Mesenchymal stem cell (in vitro differentiated cells and primary cell): ENCODE data around the gene KIAA0825.

Source experiments
- DNase-seq: peaks from one replicate; pipeline ENCODE4 v3.0.0-alpha.2; 2013
- H2AFZ ChIP-seq: one replicate; pipeline ENCODE4 v1.6.1; 2013; ENCODE audit warnings: low read depth, mild to moderate bottlenecking, control low read depth, inconsistent platforms, low read length, moderate library complexity
- H2AK5ac ChIP-seq: 2 replicates; pipeline ENCODE4 v1.6.1; 2013; ENCODE audit warnings: low read length, moderate library complexity, mild to moderate bottlenecking, inconsistent platforms; ENCODE audit not compliant: severe bottlenecking
- H2BK120ac ChIP-seq: one replicate; pipeline ENCODE4 v1.6.1; 2013; ENCODE audit warnings: low read depth, mild to moderate bottlenecking, inconsistent platforms, low read length, moderate library complexity
- H2BK12ac ChIP-seq, 2 experiments: one replicate each; pipeline ENCODE4 v1.6.1; 2013; ENCODE audit warnings: inconsistent platforms in 2 of 2, low read length in 2 of 2, mild to moderate bottlenecking in 2 of 2, moderate library complexity in 2 of 2, control low read depth in 1 of 2
- H2BK15ac ChIP-seq: one replicate; pipeline ENCODE4 v1.6.1; 2013; ENCODE audit warnings: mild to moderate bottlenecking, low read depth, inconsistent platforms; ENCODE audit not compliant: poor library complexity, severe bottlenecking
- H2BK5ac ChIP-seq: 2 replicates; pipeline ENCODE4 v1.6.1; 2013; ENCODE audit warnings: low read depth, mild to moderate bottlenecking, low read length, control low read depth, inconsistent platforms; ENCODE audit not compliant: poor library complexity, severe bottlenecking
- H3K14ac ChIP-seq, 2 experiments: one replicate each; pipeline ENCODE4 v1.6.1; 2013; ENCODE audit warnings: inconsistent platforms in 2 of 2, low read length in 2 of 2, control low read depth in 1 of 2, mild to moderate bottlenecking in 1 of 2, moderate library complexity in 1 of 2
- H3K18ac ChIP-seq, 2 experiments: one replicate each; pipeline ENCODE4 v1.6.1; 2013; ENCODE audit warnings: inconsistent platforms in 2 of 2, low read length in 2 of 2, control low read depth in 1 of 2, low read depth in 1 of 2, mild to moderate bottlenecking in 1 of 2
- H3K23ac ChIP-seq, 2 experiments: one replicate each; pipeline ENCODE4 v1.6.1; 2013; ENCODE audit warnings: inconsistent platforms in 2 of 2, low read length in 2 of 2, mild to moderate bottlenecking in 2 of 2, moderate library complexity in 2 of 2, control low read depth in 1 of 2
- H3K27ac ChIP-seq: 2 replicates; pipeline ENCODE4 v1.5.1; 2013; ENCODE audit warnings: mild to moderate bottlenecking, moderate library complexity, low read length, control low read depth, inconsistent platforms; ENCODE audit not compliant: poor library complexity, severe bottlenecking
- H3K27me3 ChIP-seq, 2 experiments: 2 replicates each; pipeline versions ENCODE4 v1.6.1 to v1.7.0; 2013; ENCODE audit warnings: low read length in 2 of 2, mild to moderate bottlenecking in 2 of 2, moderate library complexity in 2 of 2, control low read depth in 1 of 2, inconsistent platforms in 1 of 2; ENCODE audit not compliant: control insufficient read depth in 1 of 2, insufficient read depth in 1 of 2
- H3K36me3 ChIP-seq, 2 experiments: 2 replicates each; pipeline versions ENCODE4 v1.6.1 to v1.7.0; 2013; ENCODE audit warnings: low read length in 2 of 2, control low read depth in 1 of 2, inconsistent platforms in 1 of 2, low read depth in 1 of 2, mild to moderate bottlenecking in 1 of 2; ENCODE audit not compliant: insufficient read depth in 2 of 2, control insufficient read depth in 1 of 2
- H3K4ac ChIP-seq, 2 experiments: one replicate each; pipeline ENCODE4 v1.6.1; 2013; ENCODE audit warnings: inconsistent platforms in 2 of 2, low read length in 2 of 2, mild to moderate bottlenecking in 2 of 2, moderate library complexity in 2 of 2, control low read depth in 1 of 2, low read depth in 1 of 2
- H3K4me1 ChIP-seq: 2 replicates; pipeline ENCODE4 v1.6.1; 2013; ENCODE audit warnings: low read depth, low read length, control low read depth; ENCODE audit not compliant: control insufficient read depth, insufficient read depth
- H3K4me2 ChIP-seq: 2 replicates; pipeline ENCODE4 v1.6.1; 2013; ENCODE audit warnings: low read length, mild to moderate bottlenecking, inconsistent platforms; ENCODE audit not compliant: poor library complexity, severe bottlenecking
- H3K4me3 ChIP-seq, 2 experiments: 2 replicates each; pipeline versions ENCODE4 v1.5.1 to v1.7.0; 2013; ENCODE audit warnings: low read length in 2 of 2, mild to moderate bottlenecking in 2 of 2, control low read depth in 1 of 2, low read depth in 1 of 2; ENCODE audit not compliant: insufficient read depth in 1 of 2
- H3K79me1 ChIP-seq: replicated peaks from 2 replicates; pipeline ENCODE4 v1.6.1; 2013; ENCODE audit warnings: mild to moderate bottlenecking, control low read depth, low read length, inconsistent platforms; ENCODE audit not compliant: poor library complexity, severe bottlenecking
- H3K9ac ChIP-seq: 2 replicates; pipeline ENCODE4 v1.7.0; 2013; ENCODE audit warnings: mild to moderate bottlenecking, low read length, moderate library complexity
- H3K9me3 ChIP-seq: 2 replicates; pipeline ENCODE4 v1.7.0; 2013; ENCODE audit warnings: mild to moderate bottlenecking, low read length; ENCODE audit not compliant: control insufficient read depth
- H4K8ac ChIP-seq: one replicate; pipeline ENCODE4 v1.6.1; 2013; ENCODE audit warnings: inconsistent platforms, mild to moderate bottlenecking, low read length, moderate library complexity
- H4K91ac ChIP-seq: one replicate; pipeline ENCODE4 v1.6.1; 2013; ENCODE audit warnings: mild to moderate bottlenecking, low read length, inconsistent platforms
- WGBS: methylation state at CpG from one replicate; pipeline ENCODE4 v1.1.7; 2013; ENCODE audit warnings: mixed read lengths; 5-methylcytosine and 5-hydroxymethylcytosine counted together

KIAA0825 gene

GRCh38 chr5:94409440-94409839 is 209.0 kb downstream of the KIAA0825 start:
- H3K4ac ChIP-seq: no peak overlapping the region
- no peak for DNase-seq
- no peak overlapping the region for H2BK12ac ChIP-seq
- H3K4me2 ChIP-seq: no peak overlapping the region
- 100% methylated on average over 1 of the region's 1 CpG for WGBS
- no peaks in the 10 kb centered on the region for H3K4me1 ChIP-seq
- no peaks in the 10 kb centered on the region for H3K27me3 ChIP-seq
- H2BK15ac ChIP-seq: no peak overlapping the region
- no peak overlapping the region for H3K18ac ChIP-seq
- H2AFZ ChIP-seq: no peak overlapping the region
- H2AK5ac ChIP-seq: no peak overlapping the region
- no peak overlapping the region for H4K91ac ChIP-seq
- H3K9me3 ChIP-seq: no peaks in the 10 kb centered on the region
- H2BK5ac ChIP-seq: no peak overlapping the region
- H3K9ac ChIP-seq: no peak overlapping the region
- no peak overlapping the region for H3K4me3 ChIP-seq
- no peak overlapping the region for H4K8ac ChIP-seq
- H3K27ac ChIP-seq: no peak overlapping the region
- H3K23ac ChIP-seq: no peak overlapping the region
- H2BK120ac ChIP-seq: no peak overlapping the region
- no peak overlapping the region for H3K14ac ChIP-seq
- H3K36me3 ChIP-seq: no peaks in the 10 kb centered on the region
- no peaks in the 10 kb centered on the region for H3K79me1 ChIP-seq

GRCh38 chr5:94407023-94407422 is 211.4 kb downstream of the KIAA0825 start:
- no peak overlapping the region for H4K8ac ChIP-seq
- H4K91ac ChIP-seq: no peak overlapping the region
- H2BK5ac ChIP-seq: no peak overlapping the region
- H2BK12ac ChIP-seq: no peak overlapping the region
- H3K79me1 ChIP-seq: no peaks in the 10 kb centered on the region
- no peak overlapping the region for H3K14ac ChIP-seq
- no peak overlapping the region for H3K9ac ChIP-seq
- no peak overlapping the region for H3K18ac ChIP-seq
- H2AFZ ChIP-seq: no peak overlapping the region
- no peak overlapping the region for H3K4me2 ChIP-seq
- 92% methylated on average over 4 of the region's 4 CpGs for WGBS
- H2BK15ac ChIP-seq: no peak overlapping the region
- H2AK5ac ChIP-seq: no peak overlapping the region
- no peak overlapping the region for H2BK120ac ChIP-seq
- no peaks in the 10 kb centered on the region for H3K36me3 ChIP-seq
- no peaks in the 10 kb centered on the region for H3K4me1 ChIP-seq
- no peak overlapping the region for H3K23ac ChIP-seq
- no peak overlapping the region for H3K4me3 ChIP-seq
- no peaks in the 10 kb centered on the region for H3K27me3 ChIP-seq
- no peaks in the 10 kb centered on the region for H3K9me3 ChIP-seq
- no peak overlapping the region for H3K27ac ChIP-seq
- DNase-seq: no peak
- no peak overlapping the region for H3K4ac ChIP-seq

GRCh38 chr5:94403483-94403882 is 214.9 kb downstream of the KIAA0825 start:
- whole genome bisulfite sequencing: 90% methylated on average over 5 of the region's 5 CpGs
- no peak overlapping the region for H3K23ac ChIP-seq
- H3K14ac ChIP-seq: no peak overlapping the region
- H3K9me3 ChIP-seq: no peaks in the 10 kb centered on the region
- H2BK12ac ChIP-seq: no peak overlapping the region
- no peaks in the 10 kb centered on the region for H3K36me3 ChIP-seq
- H3K27me3 ChIP-seq: no peaks in the 10 kb centered on the region
- H4K91ac ChIP-seq: no peak overlapping the region
- H4K8ac ChIP-seq: no peak overlapping the region
- no peak overlapping the region for H3K4ac ChIP-seq
- H3K9ac ChIP-seq: no peak overlapping the region
- DNase-seq: no peak
- H2BK5ac ChIP-seq: no peak overlapping the region
- H3K4me3 ChIP-seq: no peak overlapping the region
- H2BK15ac ChIP-seq: no peak overlapping the region
- H2BK120ac ChIP-seq: no peak overlapping the region
- H3K4me2 ChIP-seq: no peak overlapping the region
- H2AK5ac ChIP-seq: no peak overlapping the region
- H3K79me1 ChIP-seq: no peaks in the 10 kb centered on the region
- H3K27ac ChIP-seq: no peak overlapping the region
- no peaks in the 10 kb centered on the region for H3K4me1 ChIP-seq
- H3K18ac ChIP-seq: no peak overlapping the region
- no peak overlapping the region for H2AFZ ChIP-seq

DNA sequence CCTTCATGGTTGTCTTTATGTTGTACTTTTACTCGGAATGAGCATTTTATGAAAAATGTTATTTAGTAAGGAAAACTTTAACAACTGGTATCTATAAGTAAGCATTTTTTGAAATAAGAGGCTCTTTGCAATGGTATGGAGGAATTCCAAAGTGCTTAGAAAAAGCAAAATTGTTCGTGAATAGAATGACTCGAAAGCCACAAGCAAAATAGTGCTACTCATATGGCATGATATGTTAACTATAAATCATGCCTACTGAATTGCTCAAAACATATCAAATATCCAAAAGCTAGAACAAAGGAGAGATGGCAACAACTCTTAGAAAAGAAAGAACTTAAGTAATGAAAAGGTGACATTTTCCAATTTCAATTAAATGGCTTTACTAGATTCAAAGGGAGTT is 216.3 kb downstream of the KIAA0825 start:
- no peaks in the 10 kb centered on the region for H3K27me3 ChIP-seq
- H3K23ac ChIP-seq: no peak overlapping the region
- H3K9me3 ChIP-seq: no peaks in the 10 kb centered on the region
- H3K27ac ChIP-seq: no peak overlapping the region
- H2BK120ac ChIP-seq: no peak overlapping the region
- no peaks in the 10 kb centered on the region for H3K4me1 ChIP-seq
- no peak overlapping the region for H2BK15ac ChIP-seq
- H4K8ac ChIP-seq: no peak overlapping the region
- H3K79me1 ChIP-seq: no peaks in the 10 kb centered on the region
- no peak overlapping the region for H4K91ac ChIP-seq
- H3K4me3 ChIP-seq: no peak overlapping the region
- DNase-seq: no peak
- no peaks in the 10 kb centered on the region for H3K36me3 ChIP-seq
- no peak overlapping the region for H2BK5ac ChIP-seq
- no peak overlapping the region for H3K4me2 ChIP-seq
- H2AFZ ChIP-seq: no peak overlapping the region
- no peak overlapping the region for H3K18ac ChIP-seq
- no peak overlapping the region for H3K4ac ChIP-seq
- no peak overlapping the region for H2AK5ac ChIP-seq
- H3K9ac ChIP-seq: no peak overlapping the region
- H3K14ac ChIP-seq: no peak overlapping the region
- H2BK12ac ChIP-seq: no peak overlapping the region
- WGBS: no CpG with 5 or more reads among the region's 3 CpGs
